OCI-LY3 (cell line): Measurements from ENCODE around the gene PSMF1.

Source experiments
- H2AFZ ChIP-seq: fragments of 200-600, 300-600 bp; shearing (Covaris generic); 2 replicates; pipeline ENCODE4 v1.6.0; 2014; ENCODE audit warnings: antibody characterized with exemption, low read depth, low read length
- H3K27ac ChIP-seq: fragments of 200-600, 300-600 bp; sonication (generic); 2 replicates; pipeline ENCODE4 v1.5.1; 2014; ENCODE audit warnings: mild to moderate bottlenecking, low read length, moderate library complexity, mixed read lengths
- H3K27me3 ChIP-seq: fragments of 200-600, 300-600 bp; sonication (generic); 2 replicates; pipeline ENCODE4 v1.6.1; 2014; ENCODE audit warnings: low read depth, low read length, mixed read lengths
- H3K36me3 ChIP-seq: fragments of 200-600, 300-600 bp; sonication (generic); replicated peaks from 2 replicates; pipeline ENCODE3; 2014; ENCODE audit warnings: low read depth, low read length, mixed read lengths
- H3K4me1 ChIP-seq: fragments of 300-600, 200-600 bp; sonication (generic); 2 replicates; pipeline ENCODE4 v1.6.1; 2014; ENCODE audit warnings: low read length, mixed read lengths
- H3K4me2 ChIP-seq: fragments of 200-600, 300-600 bp; sonication (generic); 2 replicates; pipeline ENCODE4 v1.6.1; 2014; ENCODE audit warnings: low read length, mixed read lengths
- H3K4me3 ChIP-seq: fragments of 300-600, 200-600 bp; sonication (generic); 2 replicates; pipeline ENCODE4 v1.5.1; 2014; ENCODE audit warnings: antibody characterized with exemption, mild to moderate bottlenecking, low read length, moderate library complexity
- H3K79me2 ChIP-seq: fragments of 300-600, 200-600 bp; shearing (Covaris generic); 2 replicates; pipeline ENCODE4 v1.6.1; 2014; ENCODE audit warnings: mild to moderate bottlenecking, low read length, mixed read lengths
- H3K9ac ChIP-seq: fragments of 300-600, 200-600 bp; shearing (Covaris generic); 2 replicates; pipeline ENCODE4 v1.6.0; 2014; ENCODE audit warnings: mild to moderate bottlenecking, low read length, moderate library complexity
- H3K9me3 ChIP-seq: fragments of 200-600, 300-600 bp; shearing (Covaris generic); 2 replicates; pipeline ENCODE4 v1.6.1; 2014; ENCODE audit warnings: low read length, mixed read lengths; ENCODE audit not compliant: insufficient read depth
- H4K20me1 ChIP-seq: fragments of 200-600, 300-600 bp; sonication (generic); 2 replicates; pipeline ENCODE4 v1.6.1; 2016; ENCODE audit warnings: low read length, mixed read lengths; ENCODE audit not compliant: insufficient read depth
- EZH2phosphoT487 ChIP-seq: fragments of 200-600 bp; shearing (Covaris generic); IDR thresholded peaks from 2 replicates; pipeline ENCODE4 v1.6.1; 2018; ENCODE audit warnings: antibody characterized with exemption, mixed run types, low read depth
- TF ChIP-seq, protein P1 (sequence below): fragments of 200-600, 300-600 bp; sonication (generic); IDR thresholded peaks from 2 replicates; pipeline ENCODE4 v1.5.1; 2014; ENCODE audit warnings: antibody characterized with exemption, low read length, low read depth

PSMF1 gene

DNA sequence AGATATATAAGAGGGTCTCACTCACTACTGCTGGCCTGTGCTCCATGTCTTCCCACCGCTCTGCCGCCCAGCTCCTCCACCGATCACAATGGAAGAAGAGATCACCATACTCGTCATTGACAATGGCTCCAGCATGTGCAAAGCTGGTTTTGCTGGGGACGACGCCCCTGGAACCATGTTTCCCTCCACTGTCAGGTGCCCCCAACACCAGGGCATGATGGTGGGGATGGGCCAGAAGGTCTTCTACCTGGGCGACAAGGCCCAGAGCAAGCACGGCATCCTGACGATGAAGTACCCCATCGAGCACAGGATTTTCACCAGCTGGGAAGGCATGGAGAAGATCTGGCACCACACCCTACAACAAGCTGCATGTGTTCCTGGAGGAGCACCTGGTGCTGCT is 42.1 kb downstream of the PSMF1 start:
- Histone ChIP-seq H3K36me3 (peaks cover 35% of the 10 kb centered on the region), H3K9me3 (no peaks in the 10 kb centered on the region), H3K9ac (no peak overlapping the region), H4K20me1 (no peaks in the 10 kb centered on the region), H3K4me1 (no peaks in the 10 kb centered on the region), H3K27ac (no peak overlapping the region), H3K27me3 (no peaks in the 10 kb centered on the region), H3K79me2 (no peaks in the 10 kb centered on the region), H3K4me3 (no peak overlapping the region), H2AFZ (no peak overlapping the region), H3K4me2 (no peak overlapping the region)
- no peak for TF ChIP-seq EZH2phosphoT487
- TF ChIP-seq, protein P1, sequence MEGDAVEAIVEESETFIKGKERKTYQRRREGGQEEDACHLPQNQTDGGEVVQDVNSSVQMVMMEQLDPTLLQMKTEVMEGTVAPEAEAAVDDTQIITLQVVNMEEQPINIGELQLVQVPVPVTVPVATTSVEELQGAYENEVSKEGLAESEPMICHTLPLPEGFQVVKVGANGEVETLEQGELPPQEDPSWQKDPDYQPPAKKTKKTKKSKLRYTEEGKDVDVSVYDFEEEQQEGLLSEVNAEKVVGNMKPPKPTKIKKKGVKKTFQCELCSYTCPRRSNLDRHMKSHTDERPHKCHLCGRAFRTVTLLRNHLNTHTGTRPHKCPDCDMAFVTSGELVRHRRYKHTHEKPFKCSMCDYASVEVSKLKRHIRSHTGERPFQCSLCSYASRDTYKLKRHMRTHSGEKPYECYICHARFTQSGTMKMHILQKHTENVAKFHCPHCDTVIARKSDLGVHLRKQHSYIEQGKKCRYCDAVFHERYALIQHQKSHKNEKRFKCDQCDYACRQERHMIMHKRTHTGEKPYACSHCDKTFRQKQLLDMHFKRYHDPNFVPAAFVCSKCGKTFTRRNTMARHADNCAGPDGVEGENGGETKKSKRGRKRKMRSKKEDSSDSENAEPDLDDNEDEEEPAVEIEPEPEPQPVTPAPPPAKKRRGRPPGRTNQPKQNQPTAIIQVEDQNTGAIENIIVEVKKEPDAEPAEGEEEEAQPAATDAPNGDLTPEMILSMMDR: no peak

GRCh38 chr20:1160991-1161390 is 42.6 kb downstream of the PSMF1 start:
- Histone ChIP-seq H3K4me2 (no peak overlapping the region), H3K27ac (no peak overlapping the region), H3K36me3 (peaks cover 35% of the 10 kb centered on the region), H3K9ac (no peak overlapping the region), H3K9me3 (no peaks in the 10 kb centered on the region), H4K20me1 (no peaks in the 10 kb centered on the region), H3K4me3 (no peak overlapping the region), H2AFZ (no peak overlapping the region), H3K4me1 (no peaks in the 10 kb centered on the region), H3K27me3 (no peaks in the 10 kb centered on the region), H3K79me2 (no peaks in the 10 kb centered on the region)
- TF ChIP-seq EZH2phosphoT487: no peak

DNA sequence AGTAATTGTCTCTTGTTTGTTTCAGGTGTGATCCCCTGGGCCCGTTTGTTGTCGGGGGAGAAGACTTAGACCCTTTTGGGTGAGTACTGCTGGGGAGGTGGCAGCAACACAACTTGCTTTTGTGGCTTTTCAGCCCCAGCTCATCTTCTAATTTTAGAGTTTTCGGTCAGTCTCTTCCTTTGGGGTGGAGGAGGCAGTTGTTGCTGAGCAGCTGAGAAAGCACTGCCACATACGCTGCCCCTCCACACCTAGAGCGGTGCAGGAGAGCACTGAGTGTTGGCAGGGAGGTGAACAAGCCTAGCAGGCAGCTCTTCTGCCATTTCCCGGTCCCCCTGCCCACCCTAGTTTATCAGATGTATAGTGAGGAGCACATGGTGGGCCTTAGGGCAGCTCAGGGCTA is 44.7 kb downstream of the PSMF1 start:
- H3K9ac ChIP-seq: no peak overlapping the region

GRCh38 chr20:1163653-1164052 is 45.3 kb downstream of the PSMF1 start:
- Histone ChIP-seq H3K9ac (no peak overlapping the region), H3K36me3 (peaks cover 58% of the 10 kb centered on the region), H3K4me2 (no peak overlapping the region), H2AFZ (no peak overlapping the region), H3K27ac (no peak overlapping the region), H3K4me3 (no peak overlapping the region), H4K20me1 (no peaks in the 10 kb centered on the region), H3K4me1 (no peaks in the 10 kb centered on the region), H3K9me3 (no peaks in the 10 kb centered on the region), H3K79me2 (no peaks in the 10 kb centered on the region), H3K27me3 (no peaks in the 10 kb centered on the region)
- TF ChIP-seq, protein P1: no peak
- TF ChIP-seq EZH2phosphoT487: no peak

More for the DNA sequence above, 44.7 kb downstream of the PSMF1 start:
- Histone ChIP-seq H3K27ac (no peak overlapping the region), H3K4me2 (no peak overlapping the region), H3K36me3 (peaks cover 53% of the 10 kb centered on the region), H2AFZ (no peak overlapping the region), H3K27me3 (no peaks in the 10 kb centered on the region), H4K20me1 (no peaks in the 10 kb centered on the region), H3K4me3 (no peak overlapping the region), H3K9me3 (no peaks in the 10 kb centered on the region), H3K4me1 (no peaks in the 10 kb centered on the region), H3K79me2 (no peaks in the 10 kb centered on the region)
- TF ChIP-seq EZH2phosphoT487: no peak
- TF ChIP-seq, protein P1: no peak

GRCh38 chr20:1164871-1165270 is 46.5 kb downstream of the PSMF1 start:
- Histone ChIP-seq H3K27me3 (no peaks in the 10 kb centered on the region), H3K4me2 (no peak overlapping the region), H3K9ac (no peak overlapping the region), H3K4me1 (no peaks in the 10 kb centered on the region), H3K79me2 (no peaks in the 10 kb centered on the region), H3K36me3 (peaks cover 67% of the 10 kb centered on the region), H2AFZ (no peak overlapping the region), H4K20me1 (no peaks in the 10 kb centered on the region; the same call in 1 of the 2 replicates), H3K9me3 (no peaks in the 10 kb centered on the region), H3K4me3 (no peak overlapping the region), H3K27ac (no peak overlapping the region)
- no peak for TF ChIP-seq EZH2phosphoT487
